Superior temporal gyrus (tissue), 1 donor: ENCODE data around the gene DSCAM.

Source experiments
- DNase-seq: peaks from one replicate; pipeline ENCODE4 v3.0.0-alpha.2; 2016; ENCODE audit errors: extremely low spot score

DSCAM gene

GRCh38 chr21:40837456-40837855 is 9.5 kb downstream of the DSCAM start:
- DNase-seq = no peak

GRCh38 chr21:40835184-40835694 is 11.7 kb downstream of the DSCAM start:
- DNase-seq = no peak

DNA sequence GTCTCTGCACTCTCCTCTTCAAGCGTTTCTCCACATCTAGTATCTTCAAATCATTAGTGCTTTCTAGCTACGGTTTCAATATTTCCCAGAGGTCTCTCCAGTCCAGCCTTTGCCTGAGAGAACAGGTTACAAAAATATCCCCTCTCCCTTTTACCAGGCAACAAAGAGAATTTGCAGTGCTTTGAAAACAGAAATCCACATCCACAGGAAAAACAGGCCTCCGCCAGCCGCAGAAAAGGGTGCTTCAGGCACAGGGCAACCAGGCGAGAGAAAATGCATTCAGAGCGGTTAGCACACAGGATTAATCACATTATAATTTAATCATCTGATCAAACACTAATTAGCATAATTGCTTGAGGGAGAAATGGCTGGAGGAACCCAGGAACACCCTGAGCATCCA is 13.8 kb downstream of the DSCAM start:
- no peak for DNase-seq

GRCh38 chr21:40832316-40832715 is 14.6 kb downstream of the DSCAM start:
- DNase-seq = no peak

- no peak for DNase-seq
Measured at GRCh38 chr21:40830836-40831235, 16.1 kb downstream of the DSCAM start.

GRCh38 chr21:40829791-40830190 is 17.2 kb downstream of the DSCAM start:
- DNase-seq = no peak

DNA sequence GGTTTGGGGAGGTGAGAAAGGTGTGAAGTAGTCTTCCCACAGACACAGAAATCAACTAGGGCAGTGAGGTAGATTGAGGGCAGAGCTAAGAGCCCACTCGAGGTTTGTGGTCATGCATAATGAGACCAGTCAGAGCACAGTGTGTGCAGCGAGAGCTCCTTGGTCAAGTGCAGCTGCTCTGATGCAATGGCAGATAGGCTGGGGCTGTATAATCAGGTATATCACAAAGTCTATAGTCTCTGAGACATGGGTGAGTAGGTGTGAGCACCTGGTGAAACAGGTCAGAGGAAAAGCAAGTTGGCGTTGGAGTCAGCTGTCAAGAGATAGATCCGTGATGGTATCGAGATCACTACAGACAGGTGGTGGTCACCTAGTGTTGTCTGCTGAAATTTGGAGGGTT is 17.6 kb downstream of the DSCAM start:
- no peak for DNase-seq

- no peak for DNase-seq
Measured at GRCh38 chr21:40827509-40827908, 19.4 kb downstream of the DSCAM start.

- no peak for DNase-seq
Measured at GRCh38 chr21:40819071-40819900, 27.7 kb downstream of the DSCAM start.

DNA sequence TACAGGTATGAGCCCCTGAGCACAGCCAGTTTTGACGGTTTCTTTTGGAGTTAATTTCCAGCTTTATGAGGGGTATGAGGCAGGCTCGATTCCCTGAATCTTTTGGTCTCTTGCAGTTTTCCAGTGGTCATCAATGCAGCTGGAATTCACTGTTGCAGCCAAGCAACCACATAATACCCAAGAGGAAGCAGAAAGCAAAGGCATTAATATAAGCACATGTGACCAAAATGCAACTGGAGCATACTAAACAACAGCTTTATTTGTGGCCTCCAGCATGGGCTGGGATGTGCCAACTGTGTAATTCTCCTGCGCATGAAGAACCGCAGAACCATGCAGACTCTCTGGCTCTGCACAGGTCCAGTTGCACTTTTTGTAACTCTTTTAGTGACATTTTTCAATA is 33.0 kb downstream of the DSCAM start:
- DNase-seq = no peak

DNA sequence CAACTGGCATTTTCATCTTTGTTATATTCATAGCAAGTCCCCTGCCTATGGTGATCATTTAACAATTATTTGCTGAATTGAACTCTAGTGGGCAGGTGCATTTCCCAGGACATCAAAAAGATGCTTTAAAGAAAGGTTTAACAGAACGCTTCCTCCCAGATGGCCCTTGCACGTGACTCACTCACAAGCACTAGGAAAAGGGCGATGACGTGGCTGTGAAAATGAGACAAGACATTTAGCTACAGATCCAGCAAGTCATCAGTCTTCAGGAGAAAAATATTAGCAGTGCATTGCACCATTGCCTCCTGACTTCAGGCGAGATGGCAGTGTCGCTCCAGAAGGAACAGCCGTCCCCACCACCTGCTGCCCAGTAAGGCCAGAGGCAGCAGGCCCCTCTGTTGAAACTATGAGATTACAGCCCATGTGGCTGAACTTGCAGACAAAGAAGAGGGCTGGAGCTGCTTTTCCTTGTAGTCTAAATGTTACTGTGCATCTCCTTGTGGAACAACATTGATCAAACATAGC is 37.2 kb downstream of the DSCAM start:
- no peak for DNase-seq

DNA sequence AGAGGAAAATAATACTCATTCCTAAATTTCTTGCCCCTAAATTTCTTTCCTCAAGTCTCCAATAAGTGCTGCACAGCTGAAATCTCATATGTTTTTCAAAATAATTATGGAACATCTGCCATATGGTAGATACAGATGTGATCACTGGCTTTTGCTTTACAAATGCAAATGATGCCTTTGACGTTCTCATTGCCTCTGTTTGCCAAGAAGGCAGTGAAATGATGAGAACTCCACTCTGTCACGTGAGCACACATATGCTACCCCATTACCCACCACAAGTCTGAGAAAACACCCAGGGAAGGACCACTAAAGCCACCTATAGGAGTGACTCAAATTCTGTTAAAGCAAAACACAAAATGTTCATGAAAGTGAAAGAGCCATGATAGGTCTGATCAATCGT is 43.9 kb downstream of the DSCAM start:
- DNase-seq = no peak

GRCh38 chr21:40800126-40800525 is 46.8 kb downstream of the DSCAM start:
- no peak for DNase-seq

GRCh38 chr21:40797891-40798290 is 49.1 kb downstream of the DSCAM start:
- DNase-seq = no peak

- no peak for DNase-seq
Measured at GRCh38 chr21:40797410-40797809, 49.5 kb downstream of the DSCAM start.

DNA sequence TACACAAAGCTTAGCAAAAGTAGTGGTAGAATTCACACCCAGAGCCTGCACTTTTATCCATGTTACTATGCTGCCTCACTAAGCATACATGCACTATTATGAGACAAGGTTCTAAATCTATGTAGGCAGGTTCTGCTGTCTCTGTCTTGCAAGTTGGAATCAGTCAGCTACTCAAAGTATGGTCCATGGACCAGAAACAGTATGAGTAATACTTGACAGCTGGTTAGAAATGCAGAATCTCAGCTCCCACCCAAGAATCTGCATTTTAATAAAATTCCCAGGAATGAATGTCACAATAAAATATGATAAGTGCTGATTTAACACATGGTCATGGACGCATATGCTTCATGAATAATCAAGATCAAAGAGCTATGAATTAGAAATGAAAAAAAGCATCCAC is 50.5 kb downstream of the DSCAM start:
- no peak for DNase-seq

GRCh38 chr21:40795313-40795712 is 51.6 kb downstream of the DSCAM start:
- no peak for DNase-seq

DNA sequence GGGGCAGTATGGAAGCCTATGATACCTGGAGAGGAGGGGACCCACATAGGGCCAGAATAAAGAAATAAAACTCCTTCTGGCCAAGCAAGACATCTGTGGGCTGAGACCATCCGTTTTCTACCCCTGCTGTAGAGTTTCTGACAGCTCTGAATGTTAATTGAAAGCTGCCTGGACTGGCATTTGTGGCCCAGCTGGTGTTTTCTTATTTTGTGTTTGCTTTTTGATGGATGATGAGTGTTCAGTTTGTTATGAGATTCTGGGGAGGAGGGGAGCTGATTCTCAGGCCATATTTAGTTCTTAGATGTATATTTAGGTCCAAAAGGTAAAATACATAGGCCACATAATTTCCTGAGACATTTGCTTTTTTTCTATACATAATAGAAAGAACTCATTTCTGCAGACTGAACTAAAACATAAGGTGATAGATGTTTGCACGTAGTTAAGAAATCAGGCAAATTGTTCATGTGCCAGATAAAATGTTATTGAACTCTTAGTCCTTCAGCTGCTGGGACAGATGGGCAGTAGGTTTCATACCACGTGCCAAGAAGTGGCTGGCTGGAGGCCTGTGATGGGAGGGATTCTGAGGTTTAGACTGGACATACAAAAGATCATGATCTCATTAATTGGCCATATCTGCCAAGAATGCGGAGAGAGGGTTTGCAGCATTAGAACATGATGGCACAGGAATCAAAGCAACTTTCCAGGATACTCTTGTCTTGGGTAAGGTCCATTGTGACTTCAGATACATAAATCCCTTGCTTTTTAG is 54.1 kb downstream of the DSCAM start:
- DNase-seq = no peak

- DNase-seq = no peak
Measured at GRCh38 chr21:40788635-40789034, 58.3 kb downstream of the DSCAM start.

DNA sequence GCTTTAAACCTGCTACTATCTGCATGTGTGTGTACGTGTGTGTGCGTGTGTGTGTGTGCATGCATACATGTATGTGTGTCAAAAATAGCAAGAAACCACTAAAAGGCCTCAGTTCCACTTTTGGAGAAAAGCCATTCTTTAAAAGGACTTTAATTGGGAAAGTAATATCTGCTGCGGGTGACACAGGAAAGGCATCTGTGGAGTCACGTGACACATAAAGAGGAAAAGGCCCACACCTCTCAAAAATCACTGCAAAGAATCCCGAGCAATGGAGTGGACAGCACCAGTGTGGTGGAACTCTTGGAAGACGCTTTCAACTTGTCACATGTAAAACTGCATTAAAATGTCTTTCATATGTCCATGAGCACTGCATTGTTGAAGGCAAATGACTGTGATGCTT is 63.6 kb downstream of the DSCAM start:
- DNase-seq = no peak

GRCh38 chr21:40770435-40771055 is 76.4 kb downstream of the DSCAM start:
- no peak for DNase-seq

DNA sequence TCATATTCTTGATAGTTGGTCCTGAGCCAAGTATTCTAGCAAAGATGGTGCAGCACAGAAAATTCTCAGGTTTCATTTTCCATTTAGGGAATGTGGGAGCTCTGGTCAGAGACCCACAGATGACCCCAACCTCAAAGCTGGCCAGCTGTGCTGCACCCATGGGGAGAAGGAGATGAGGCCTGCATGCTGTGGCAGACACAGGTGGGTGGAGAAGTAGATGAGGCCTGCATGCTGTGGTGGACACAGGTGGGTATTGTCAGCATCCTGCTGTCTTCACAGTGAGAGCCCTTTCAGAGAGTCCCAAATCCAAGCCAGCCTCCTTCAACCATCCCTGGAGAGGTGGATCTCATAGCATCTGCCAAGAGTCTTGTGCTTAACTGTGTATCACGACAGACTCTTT is 77.7 kb downstream of the DSCAM start:
- DNase-seq = no peak
